GM19351 (cell line): ENCODE data around the gene CENPQ.

ENCODE experiments used
- ATAC-seq: cut with Tn5 transposase; IDR thresholded peaks from one replicate; pipeline ENCODE4 v1.9.1; 2021; ENCODE audit warnings: mild to moderate bottlenecking, moderate library complexity; ENCODE audit not compliant: unreplicated experiment

The CENPQ gene

GRCh38 chr6:49540614-49541013 lies 77.4 kb downstream of the CENPQ start:
- ATAC-seq, result no peak

- no peak for ATAC-seq
Measured at GRCh38 chr6:49541210-49541724, 78.1 kb downstream of the CENPQ start.

GRCh38 chr6:49541936-49542335 lies 78.8 kb downstream of the CENPQ start:
- no peak for ATAC-seq
